ENCODE results near the gene RBM43.

GRCh38 chr2:151287513-151288250, 26.0 kb upstream of the RBM43 start:
- TF ChIP-seq EZH2 (IDR thresholded peaks at IDR 0.05; ENCODE audit: low read length) (no peak), CTCF (optimal IDR thresholded peaks at IDR 0.05 in 1 of 3, IDR thresholded peaks at IDR 0.05 in 1 of 3, conservative IDR thresholded peaks at IDR 0.05 in 1 of 3; ENCODE audit: extremely low read depth in 1 of 3, insufficient read depth in 2 of 3, low read length in 3 of 3) (no peak)
